Gastrocnemius medialis (tissue), 4 donors: ENCODE data around the gene FCHSD1. TPM values are rescaled to one million over a fixed set of nuclear protein-coding genes. Genes with fewer than 3 reads are reported as not detected.

Source experiments
- ATAC-seq, 2 donors: fragments of 150-250 bp; one replicate each; pipeline ENCODE4 v1.9.1; 2016
- DNase-seq, 2 donors: peaks; one replicate each; pipeline ENCODE4 v3.0.0-alpha.2; 2019
- H3K27ac ChIP-seq, 4 donors: fragments of 200-600 bp; sonication (generic); 1 replicate in 1 of 4; 2 replicates in 3 of 4; pipeline ENCODE4 v1.5.1; 2016 to 2018; ENCODE audit warnings: mild to moderate bottlenecking in 2 of 4, moderate library complexity in 1 of 4
- H3K27me3 ChIP-seq, 3 donors: fragments of 200-600 bp; sonication (generic) in 2 of 3; 1 replicate in 1 of 3; 2 replicates in 2 of 3; pipeline versions ENCODE4 v1.5.1 to v1.6.0; 2016 to 2019; ENCODE audit warnings: mild to moderate bottlenecking in 1 of 3, moderate library complexity in 1 of 3
- H3K36me3 ChIP-seq, 2 donors: fragments of 200-600 bp; sonication (generic) in 1 of 2; one replicate each; pipeline ENCODE4 v1.5.1; 2017 to 2018
- H3K4me1 ChIP-seq, 2 donors: fragments of 200-600 bp; sonication (generic) in 1 of 2; one replicate each; pipeline ENCODE4 v1.5.1; 2016 to 2017; ENCODE audit warnings: mild to moderate bottlenecking in 2 of 2
- H3K4me3 ChIP-seq, 4 donors: fragments of 200-600 bp; sonication (generic) in 3 of 4; 1 replicate in 1 of 4; 2 replicates in 3 of 4; pipeline ENCODE4 v1.5.1; 2016 to 2019; ENCODE audit warnings: mild to moderate bottlenecking in 2 of 4
- H3K9me3 ChIP-seq, 3 donors: fragments of 200-600 bp; sonication (generic) in 2 of 3; 1 replicate in 1 of 3; 2 replicates in 2 of 3; pipeline ENCODE4 v1.5.1; 2016 to 2019
- POLR2A ChIP-seq, 2 donors: fragments of 450-650 bp; IDR thresholded peaks; one replicate each; pipeline ENCODE4 v1.6.1; 2017; ENCODE audit warnings: antibody characterized with exemption in 2 of 2, mild to moderate bottlenecking in 2 of 2, moderate library complexity in 2 of 2
- in situ Hi-C, 4 donors: fragments of 200-750 bp; cut with MboI; loops; one replicate each; pipeline versions ENCODE4 v1.15.0 to v1.8.0; 2017; ENCODE audit warnings: low sequenced_read_pairs in 4 of 4
- intact Hi-C: fragments of 100-400 bp; cut with DNase I; formaldehyde crosslinking; loops from one replicate; pipeline ENCODE4 v1.15.1; 2023; ENCODE audit warnings: low total_unique reads
- total RNA-seq, 4 donors: library from RNA; depleted of rRNA; stranded (reverse); fragments of >200 nt; gene quantifications; one replicate each; pipeline versions ENCODE4 v1.1.0 to v1.2.3, GENCODE V29; 2016
- TF ChIP-seq, protein P1 (sequence below), 5 experiments: fragments of 450-650 bp in 3 of 5; fragments of 200-600 bp in 2 of 5; sonication (generic) in 2 of 5; IDR thresholded peaks in 4 of 5; conservative IDR thresholded peaks in 1 of 5; 1 replicate in 4 of 5; 2 replicates in 1 of 5; pipeline ENCODE4 v1.5.1; 2016 to 2019; ENCODE audit warnings: antibody characterized with exemption in 5 of 5, mild to moderate bottlenecking in 3 of 5, moderate library complexity in 3 of 5

Gene FCHSD1
- total RNA-seq, 4 donors from 2014 or later, result 0.32 to 2.6 (median 0.65) TPM

DNA sequence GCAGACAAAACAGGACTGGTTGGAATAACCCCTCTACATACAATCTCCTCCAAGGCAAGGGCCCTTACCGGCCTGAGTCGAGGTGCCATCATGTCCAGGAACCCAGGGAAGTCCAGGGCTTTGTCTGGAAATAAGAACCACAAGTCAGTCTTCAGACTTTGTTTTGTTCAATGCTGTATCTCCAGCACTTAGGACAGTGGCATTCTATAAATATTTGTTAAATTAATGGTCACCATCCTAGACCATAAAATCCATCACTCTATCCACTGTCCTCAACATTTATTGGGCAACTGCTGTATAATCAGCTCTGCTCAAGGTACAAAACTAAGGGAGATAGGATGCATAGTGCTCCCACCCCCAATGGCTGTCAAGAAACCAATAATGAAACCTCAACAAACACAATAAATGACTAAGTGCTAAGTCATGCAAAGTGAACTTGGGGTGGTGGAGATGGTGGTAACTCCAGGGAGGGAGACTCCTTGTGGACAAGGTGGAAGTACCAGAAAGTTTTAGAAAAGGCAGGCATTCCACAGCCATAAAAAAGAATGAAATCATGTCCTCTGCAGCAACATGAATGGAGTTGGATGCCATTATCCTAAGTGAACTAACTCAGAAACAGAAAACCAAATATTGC is 9.5 kb downstream of the FCHSD1 start:
- Histone ChIP-seq H3K4me3 (no peak overlapping the region), H3K27ac (no peak overlapping the region), H3K27me3 (peaks cover 5 to 16% (median 12%) of the 10 kb centered on the region in 3 donors), H3K4me1 (peaks cover 5 to 10% of the 10 kb centered on the region in 2 donors), H3K36me3 (no peaks in the 10 kb centered on the region), H3K9me3 (no peaks in the 10 kb centered on the region)
- ATAC-seq (no peak), DNase-seq (no peak)
- intact Hi-C loops (no loop called here), in situ Hi-C loops (no loop called here)
- no peak for TF ChIP-seq POLR2A (IDR thresholded peaks at IDR 0.05)
- TF ChIP-seq, protein P1, sequence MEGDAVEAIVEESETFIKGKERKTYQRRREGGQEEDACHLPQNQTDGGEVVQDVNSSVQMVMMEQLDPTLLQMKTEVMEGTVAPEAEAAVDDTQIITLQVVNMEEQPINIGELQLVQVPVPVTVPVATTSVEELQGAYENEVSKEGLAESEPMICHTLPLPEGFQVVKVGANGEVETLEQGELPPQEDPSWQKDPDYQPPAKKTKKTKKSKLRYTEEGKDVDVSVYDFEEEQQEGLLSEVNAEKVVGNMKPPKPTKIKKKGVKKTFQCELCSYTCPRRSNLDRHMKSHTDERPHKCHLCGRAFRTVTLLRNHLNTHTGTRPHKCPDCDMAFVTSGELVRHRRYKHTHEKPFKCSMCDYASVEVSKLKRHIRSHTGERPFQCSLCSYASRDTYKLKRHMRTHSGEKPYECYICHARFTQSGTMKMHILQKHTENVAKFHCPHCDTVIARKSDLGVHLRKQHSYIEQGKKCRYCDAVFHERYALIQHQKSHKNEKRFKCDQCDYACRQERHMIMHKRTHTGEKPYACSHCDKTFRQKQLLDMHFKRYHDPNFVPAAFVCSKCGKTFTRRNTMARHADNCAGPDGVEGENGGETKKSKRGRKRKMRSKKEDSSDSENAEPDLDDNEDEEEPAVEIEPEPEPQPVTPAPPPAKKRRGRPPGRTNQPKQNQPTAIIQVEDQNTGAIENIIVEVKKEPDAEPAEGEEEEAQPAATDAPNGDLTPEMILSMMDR (IDR thresholded peaks at IDR 0.05 in 4 of 5, conservative IDR thresholded peaks at IDR 0.05 in 1 of 5), result no peak

DNA sequence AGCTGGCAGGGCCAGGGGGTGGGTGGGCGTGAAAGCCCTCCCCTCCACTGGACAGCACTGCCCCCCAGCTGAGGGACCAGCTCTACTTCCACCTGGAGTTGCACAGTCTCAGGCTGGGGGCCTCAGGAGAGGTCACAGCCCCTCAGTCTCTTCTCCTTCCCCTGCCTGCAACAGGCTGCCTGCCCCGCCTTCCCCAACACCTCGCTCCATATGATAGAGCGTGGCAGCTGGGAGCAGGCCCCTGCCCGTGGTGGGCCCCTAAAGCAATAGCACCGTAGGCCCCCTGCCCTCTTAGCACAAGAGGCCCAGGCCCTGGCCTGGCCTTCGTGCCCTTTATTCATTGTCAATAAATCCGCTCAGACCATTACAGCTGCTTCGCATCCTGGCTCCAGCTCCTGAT is 10.5 kb downstream of the FCHSD1 start:
- Histone ChIP-seq H3K27me3 (peaks cover 5 to 16% (median 12%) of the 10 kb centered on the region in 3 donors), H3K4me1 (peaks cover 10 to 14% of the 10 kb centered on the region in 2 donors), H3K36me3 (no peaks in the 10 kb centered on the region), H3K4me3 (no peak overlapping the region), H3K9me3 (no peaks in the 10 kb centered on the region), H3K27ac (no peak overlapping the region)
- in situ Hi-C loops, result no loop called here
- intact Hi-C loops, result no loop called here
- TF ChIP-seq POLR2A (IDR thresholded peaks at IDR 0.05), result no peak
- DNase-seq (no peak), ATAC-seq (no peak)

DNA sequence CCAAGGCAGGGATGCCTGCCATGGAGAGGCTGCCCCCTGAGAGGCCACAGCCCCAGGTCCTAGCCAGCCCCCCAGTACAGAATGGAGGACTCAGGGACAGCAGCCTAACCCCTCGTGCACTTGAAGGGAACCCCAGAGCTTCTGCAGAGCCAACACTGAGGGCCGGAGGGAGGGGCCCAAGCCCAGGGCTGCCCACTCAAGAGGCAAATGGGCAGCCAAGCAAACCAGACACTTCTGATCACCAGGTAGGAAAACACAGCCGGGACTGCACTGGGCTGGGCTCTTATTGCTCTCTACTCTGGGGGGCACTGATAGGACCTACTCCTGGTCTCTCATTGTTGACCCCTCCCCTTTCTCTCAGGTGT is 11.2 kb downstream of the FCHSD1 start:
- DNase-seq (no peak), ATAC-seq (no peak)
- intact Hi-C loops, result no loop called here
- Histone ChIP-seq H3K9me3 (no peaks in the 10 kb centered on the region), H3K27ac (no peak overlapping the region), H3K4me1 (peaks cover 15 to 20% of the 10 kb centered on the region in 2 donors), H3K36me3 (no peaks in the 10 kb centered on the region), H3K4me3 (no peak overlapping the region), H3K27me3 (peaks cover 5 to 16% (median 12%) of the 10 kb centered on the region in 3 donors)
- TF ChIP-seq, protein P1 (IDR thresholded peaks at IDR 0.05 in 4 of 5, conservative IDR thresholded peaks at IDR 0.05 in 1 of 5), result no peak
- in situ Hi-C loops, result no loop called here

DNA sequence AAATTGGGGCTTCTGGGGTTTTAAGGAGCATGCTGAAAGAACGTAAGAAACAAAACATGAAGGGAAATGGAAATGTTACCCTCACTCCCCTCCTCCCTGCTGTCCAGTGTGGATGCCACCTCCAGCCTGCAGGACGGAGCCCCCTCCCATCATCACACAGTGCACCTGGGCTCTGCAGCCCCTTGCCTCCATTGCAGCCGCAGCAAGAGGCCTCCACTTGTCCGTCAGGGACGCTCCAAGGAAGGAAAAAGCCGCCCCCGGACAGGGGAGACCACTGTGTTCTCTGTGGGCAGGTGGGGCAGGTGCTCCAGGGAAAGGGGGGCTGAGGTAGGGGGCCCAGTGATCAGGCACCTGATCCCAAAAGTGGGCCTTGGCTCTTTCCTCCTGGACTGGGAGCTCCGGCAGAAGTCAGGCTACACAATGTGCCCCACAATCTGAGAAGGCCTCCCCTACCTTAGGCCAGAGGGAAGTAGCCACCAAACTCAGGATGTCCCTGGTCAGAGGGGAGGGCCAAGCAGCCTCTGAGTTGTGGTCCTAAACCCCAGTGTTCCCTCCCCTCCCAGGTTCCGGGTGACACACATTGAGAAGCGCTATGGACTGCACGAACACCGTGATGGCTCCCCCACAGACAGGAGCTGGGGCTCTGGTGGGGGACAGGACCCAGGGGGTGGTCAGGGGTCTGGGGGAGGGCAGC is 11.7 kb downstream of the FCHSD1 start:
- Histone ChIP-seq H3K27ac (no peak overlapping the region), H3K4me3 (no peak overlapping the region), H3K36me3 (no peaks in the 10 kb centered on the region), H3K9me3 (no peaks in the 10 kb centered on the region), H3K27me3 (peaks cover 5 to 16% (median 12%) of the 10 kb centered on the region in 3 donors), H3K4me1 (peaks cover 16 to 22% of the 10 kb centered on the region in 2 donors)
- TF ChIP-seq POLR2A (IDR thresholded peaks at IDR 0.05), result no peak
- TF ChIP-seq, protein P1 (IDR thresholded peaks at IDR 0.05 in 4 of 5, conservative IDR thresholded peaks at IDR 0.05 in 1 of 5), result no peak
- no peak for DNase-seq
- intact Hi-C loops (no loop called here), in situ Hi-C loops (no loop called here)
- no peak for ATAC-seq

DNA sequence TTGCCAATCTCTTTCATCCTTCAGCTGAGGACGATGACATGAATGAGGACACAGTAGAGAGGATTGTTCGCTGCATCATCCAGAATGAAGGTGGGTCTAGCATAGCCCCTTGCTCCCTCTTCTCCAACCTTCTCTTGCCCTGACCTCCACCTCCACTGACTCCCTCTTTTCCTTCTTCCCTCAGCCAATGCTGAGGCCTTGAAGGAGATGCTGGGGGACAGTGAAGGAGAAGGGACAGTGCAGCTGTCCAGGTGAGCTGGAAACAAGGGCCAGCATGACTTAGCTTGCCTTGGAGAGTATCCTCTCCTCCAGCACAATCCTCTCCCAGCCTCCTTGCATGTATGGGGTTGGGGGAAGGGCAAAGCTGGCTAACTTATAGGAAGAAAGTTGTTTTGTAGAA is 12.4 kb downstream of the FCHSD1 start:
- Histone ChIP-seq H3K4me1 (peaks cover 16 to 22% of the 10 kb centered on the region in 2 donors), H3K36me3 (no peaks in the 10 kb centered on the region), H3K4me3 (no peak overlapping the region), H3K9me3 (no peaks in the 10 kb centered on the region), H3K27me3 (peaks cover 5 to 16% (median 12%) of the 10 kb centered on the region in 3 donors), H3K27ac (no peak overlapping the region)
- TF ChIP-seq, protein P1 (IDR thresholded peaks at IDR 0.05 in 4 of 5, conservative IDR thresholded peaks at IDR 0.05 in 1 of 5), result no peak
- TF ChIP-seq POLR2A (IDR thresholded peaks at IDR 0.05), result no peak
- ATAC-seq, result no peak
- intact Hi-C loops, result no loop called here
- DNase-seq, result no peak
- in situ Hi-C loops, result no loop called here
